HG02763 (cell line): Measurements from ENCODE around the gene LGMN.
A peak's percentile ranks its signal among the peaks of the same experiment; 100 is the strongest.
"Not testable (repeated sequence)": the region's sequence is repeated elsewhere in the genome, so short reads cannot be mapped to it uniquely, and the experiment has no call there.

ENCODE experiments used
- ATAC-seq: cut with Tn5 transposase; IDR thresholded peaks from one replicate; pipeline ENCODE4 v1.9.1; 2021; ENCODE audit warnings: mild to moderate bottlenecking, moderate library complexity; ENCODE audit not compliant: unreplicated experiment

LGMN gene

GRCh38 chr14:92748259-92749016, at the start of gene LGMN:
Gene LGMN, minus strand, starts transcription at chr14:92748627. Its CDS starts 15,841 bp downstream, at chr14:92732786.
- peak; percentile 78 for ATAC-seq

GRCh38 chr14:92794961-92795360, 46.5 kb upstream of the LGMN start:
- ATAC-seq: no peak

GRCh38 chr14:92794547-92794941, 46.1 kb upstream of the LGMN start:
- ATAC-seq: no peak

- peak; percentile 91 for ATAC-seq
Measured at GRCh38 chr14:92793709-92794546, 45.5 kb upstream of the LGMN start, which contains the start of gene GOLGA5. Gene GOLGA5, plus strand, starts transcription at chr14:92794305. Its CDS starts 3,133 bp downstream, at chr14:92797438.

- no peak for ATAC-seq
Measured at GRCh38 chr14:92792885-92793284, 44.5 kb upstream of the LGMN start.

- no peak for ATAC-seq
Measured at GRCh38 chr14:92789457-92790089, 41.1 kb upstream of the LGMN start.

- ATAC-seq: no peak
Measured at GRCh38 chr14:92787554-92787953, 39.1 kb upstream of the LGMN start.

GRCh38 chr14:92786427-92786756, 38.0 kb upstream of the LGMN start:
- no peak for ATAC-seq

- ATAC-seq: no peak
Measured at GRCh38 chr14:92785667-92786426, 37.4 kb upstream of the LGMN start.

- no peak for ATAC-seq
Measured at GRCh38 chr14:92783813-92784431, 35.5 kb upstream of the LGMN start.

GRCh38 chr14:92781350-92781749, 32.9 kb upstream of the LGMN start:
- no peak for ATAC-seq

- ATAC-seq: no peak
Measured at GRCh38 chr14:92780444-92781232, 32.2 kb upstream of the LGMN start.

- ATAC-seq: not testable (repeated sequence)
Measured at GRCh38 chr14:92778868-92779565, 30.6 kb upstream of the LGMN start.

GRCh38 chr14:92775292-92775691, 26.9 kb upstream of the LGMN start:
- ATAC-seq: peak; percentile 89

GRCh38 chr14:92774572-92774971, 26.1 kb upstream of the LGMN start:
- ATAC-seq: no peak

- no peak for ATAC-seq
Measured at GRCh38 chr14:92770484-92770883, 22.1 kb upstream of the LGMN start.

- peak; percentile 12 for ATAC-seq
Measured at GRCh38 chr14:92768795-92769194, 20.4 kb upstream of the LGMN start.

- ATAC-seq: peak; percentile 92
Measured at GRCh38 chr14:92768236-92768635, 19.8 kb upstream of the LGMN start.
